Stimulated activated CD8-positive, alpha-beta memory T cell treated with anti-CD3 and anti-CD28 coated beads, Interleukin-7, amount 100 ng/mL, for 1 hour (primary cell): ENCODE results near the gene NAB2.
"Not testable (repeated sequence)": the region's sequence is repeated elsewhere in the genome, so short reads cannot be mapped to it uniquely, and the experiment has no call there.

Experiments used
- DNase-seq, 2 donors: peaks; one replicate each; pipeline ENCODE4 v3.0.0-alpha.2; 2020; ENCODE audit warnings: low read depth in 2 of 2

Gene NAB2

GRCh38 chr12:57069523-57069922 is 19.4 kb upstream of the NAB2 start:
- DNase-seq: no peak

GRCh38 chr12:57072661-57073060 is 16.3 kb upstream of the NAB2 start:
- no peak for DNase-seq

DNA sequence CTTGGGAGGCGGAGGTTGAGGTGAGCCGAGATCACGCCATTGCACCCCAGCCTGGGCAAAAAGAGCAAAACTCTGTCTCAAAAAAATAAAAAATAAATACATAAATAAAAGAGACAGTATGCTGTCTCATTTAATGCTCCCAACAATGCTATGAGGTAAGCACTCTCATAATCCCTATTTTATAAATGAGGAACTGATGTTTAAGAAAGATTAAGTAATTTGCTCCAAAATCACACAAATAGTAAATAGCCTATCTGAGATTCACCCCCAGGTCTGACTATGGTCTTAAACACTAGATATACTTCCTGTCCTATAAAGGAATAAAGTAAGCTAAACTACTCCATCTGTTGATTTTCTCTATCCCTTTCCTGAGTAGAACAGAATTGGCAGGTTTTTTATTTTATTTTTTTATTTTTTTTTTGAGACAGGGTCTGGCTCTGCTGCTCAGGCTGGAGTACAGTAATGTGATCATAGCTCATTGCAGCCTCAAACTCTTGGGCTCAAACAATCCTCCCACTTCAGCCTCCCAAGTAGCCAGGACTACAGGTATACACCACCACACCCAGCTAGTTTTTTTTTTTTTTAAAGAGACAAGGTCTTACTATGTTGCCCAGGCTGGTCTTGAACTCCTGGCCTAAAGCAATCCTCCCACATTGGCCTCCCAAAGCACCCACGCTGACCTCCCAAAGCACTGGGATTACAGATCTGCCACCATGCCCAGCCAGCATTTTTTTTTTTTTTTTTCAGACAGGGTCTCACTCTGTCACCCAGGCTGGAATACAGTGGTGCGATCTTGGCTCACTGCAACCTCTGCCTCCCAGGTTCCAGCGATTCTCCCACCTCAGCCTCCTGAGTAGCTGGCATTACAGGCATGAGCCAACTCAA is 15.1 kb upstream of the NAB2 start:
- not testable (repeated sequence) for DNase-seq

- peak; percentile 85 for DNase-seq
These were observed 10.2 kb upstream of the NAB2 start, which contains the start of gene NEMP1 for GRCh38 chr12:57078519-57079404. TSS of gene NEMP1 (minus strand) at chr12:57078791. CDS start at chr12:57078745, 46 bp downstream.

GRCh38 chr12:57079821-57080220 is 9.1 kb upstream of the NAB2 start:
- DNase-seq: no peak

GRCh38 chr12:57080855-57081254 is 8.1 kb upstream of the NAB2 start:
- no peak for DNase-seq

GRCh38 chr12:57085999-57086492 is 2.9 kb upstream of the NAB2 start:
- no peak for DNase-seq

GRCh38 chr12:57086493-57087009 is 2.4 kb upstream of the NAB2 start:
- no peak for DNase-seq

DNA sequence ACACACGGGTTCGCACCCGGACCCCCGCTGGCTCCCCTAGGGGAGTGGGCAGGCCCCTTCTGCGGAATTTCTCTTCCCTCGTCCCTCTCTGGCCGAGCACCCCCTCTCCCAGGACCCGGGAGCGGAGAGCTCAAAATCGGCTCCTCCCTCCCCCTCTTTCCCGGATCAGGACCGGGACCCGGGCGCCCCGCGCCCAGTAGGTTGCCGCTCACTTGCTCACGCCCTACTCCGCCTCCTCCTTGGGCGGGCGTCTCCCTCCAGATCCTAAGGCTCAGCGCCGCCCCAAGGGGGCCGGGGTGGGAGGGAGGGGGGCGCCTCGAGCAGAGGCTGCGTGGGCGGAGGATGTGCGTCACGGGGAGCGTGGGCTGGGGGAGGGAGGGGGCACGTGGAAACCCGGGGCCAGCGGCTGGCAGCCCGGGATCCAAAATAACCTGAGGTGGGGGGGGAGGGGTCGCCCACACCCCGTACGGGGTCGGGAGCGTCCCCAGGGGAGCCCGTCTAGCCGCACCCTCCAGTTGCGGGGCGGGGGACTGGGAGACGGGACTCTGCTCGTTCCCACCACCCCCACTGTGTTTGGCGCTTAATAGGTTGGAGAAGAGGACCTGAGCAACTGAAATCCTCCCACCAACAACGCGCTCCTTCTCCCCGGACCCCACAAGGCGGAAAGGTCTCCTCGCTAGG is 1.8 kb upstream of the NAB2 start:
- DNase-seq: peak; percentile 89 to 90

DNA sequence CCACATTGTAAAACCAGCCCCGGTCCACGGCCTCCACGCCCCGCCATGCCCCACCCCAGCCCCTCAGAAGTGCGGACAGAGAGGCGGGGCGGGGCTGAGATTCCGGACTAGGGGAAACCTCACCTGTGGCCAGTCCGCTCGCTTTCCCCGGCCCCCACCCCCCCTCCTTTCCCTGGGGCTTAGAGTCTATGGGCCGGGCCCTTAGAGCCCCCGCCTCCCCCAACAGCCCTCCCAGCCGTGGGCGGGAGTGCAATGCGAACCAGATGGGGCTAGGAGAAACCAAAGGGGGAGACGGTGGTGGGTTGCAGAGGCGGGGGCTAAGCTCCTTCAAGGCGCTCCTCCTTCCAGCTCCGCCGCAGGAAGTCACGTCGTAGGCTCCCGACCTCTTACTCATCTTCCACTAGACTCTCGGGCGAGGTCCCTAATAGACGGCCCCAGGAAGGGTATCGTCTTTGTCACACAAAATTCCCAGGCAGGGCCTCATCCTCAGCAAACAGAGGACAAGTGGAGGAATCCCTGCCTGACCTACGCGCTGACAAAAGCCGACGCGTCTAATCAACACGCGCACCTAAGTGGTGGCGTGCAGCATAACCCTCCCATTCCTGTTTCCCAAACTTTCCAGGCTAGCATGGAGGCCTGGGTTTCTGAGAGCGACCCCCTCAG is 1.1 kb upstream of the NAB2 start:
- DNase-seq: peak; percentile 50 to 59

DNA sequence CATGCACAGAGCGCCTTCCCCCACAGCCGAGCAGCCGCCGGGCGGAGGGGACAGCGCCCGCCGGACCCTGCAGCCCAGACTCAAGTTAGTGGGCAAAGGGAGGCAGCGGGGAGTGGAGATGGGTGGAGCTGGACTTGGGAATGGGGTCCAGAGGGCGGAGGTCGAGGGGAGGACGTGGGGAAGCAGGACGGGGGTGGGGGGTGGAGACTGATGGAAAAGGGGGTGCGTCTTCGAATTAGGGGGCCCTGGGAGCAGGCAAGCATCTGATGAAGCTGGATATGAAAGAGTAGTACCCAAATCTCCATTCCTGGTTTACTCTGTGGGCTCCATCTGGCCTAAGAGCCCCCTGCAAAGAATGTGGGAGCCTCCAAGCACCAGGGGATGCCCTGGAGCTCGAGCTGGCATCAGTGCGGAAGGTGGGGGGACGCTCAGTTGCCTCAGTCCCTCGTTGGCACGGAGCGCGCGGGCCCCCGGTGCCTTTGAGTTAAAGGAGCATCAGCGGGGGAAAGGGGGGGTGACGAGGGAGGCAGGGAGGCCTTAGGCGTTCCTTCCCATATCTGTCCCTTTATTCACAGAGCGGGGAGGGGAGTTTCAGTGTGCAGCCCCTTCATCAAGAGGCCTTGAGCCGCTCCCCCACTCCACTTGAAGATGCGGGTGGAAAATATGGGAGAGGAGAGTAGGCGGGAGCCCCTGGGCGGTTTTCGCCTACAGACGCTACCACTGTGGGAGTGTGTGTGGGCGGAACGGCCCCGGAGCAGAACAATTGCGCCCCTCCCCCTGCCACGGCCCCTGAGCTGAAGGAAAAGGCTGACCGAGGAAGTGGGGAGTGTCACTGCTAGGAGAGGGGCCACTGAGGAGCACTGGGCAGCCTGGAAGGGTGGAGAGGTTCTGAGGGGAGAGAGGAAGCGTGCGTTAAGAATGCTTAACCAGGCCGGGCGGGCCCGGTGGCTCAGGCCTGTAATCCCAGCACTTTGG is 644 bp downstream of the NAB2 start:
- peak in 1 of 2 donors; percentile 9 for DNase-seq

- DNase-seq: no peak
These were observed 1.6 kb downstream of the NAB2 start for GRCh38 chr12:57090490-57090889.

GRCh38 chr12:57090924-57091637 is 2.2 kb downstream of the NAB2 start:
- no peak for DNase-seq

DNA sequence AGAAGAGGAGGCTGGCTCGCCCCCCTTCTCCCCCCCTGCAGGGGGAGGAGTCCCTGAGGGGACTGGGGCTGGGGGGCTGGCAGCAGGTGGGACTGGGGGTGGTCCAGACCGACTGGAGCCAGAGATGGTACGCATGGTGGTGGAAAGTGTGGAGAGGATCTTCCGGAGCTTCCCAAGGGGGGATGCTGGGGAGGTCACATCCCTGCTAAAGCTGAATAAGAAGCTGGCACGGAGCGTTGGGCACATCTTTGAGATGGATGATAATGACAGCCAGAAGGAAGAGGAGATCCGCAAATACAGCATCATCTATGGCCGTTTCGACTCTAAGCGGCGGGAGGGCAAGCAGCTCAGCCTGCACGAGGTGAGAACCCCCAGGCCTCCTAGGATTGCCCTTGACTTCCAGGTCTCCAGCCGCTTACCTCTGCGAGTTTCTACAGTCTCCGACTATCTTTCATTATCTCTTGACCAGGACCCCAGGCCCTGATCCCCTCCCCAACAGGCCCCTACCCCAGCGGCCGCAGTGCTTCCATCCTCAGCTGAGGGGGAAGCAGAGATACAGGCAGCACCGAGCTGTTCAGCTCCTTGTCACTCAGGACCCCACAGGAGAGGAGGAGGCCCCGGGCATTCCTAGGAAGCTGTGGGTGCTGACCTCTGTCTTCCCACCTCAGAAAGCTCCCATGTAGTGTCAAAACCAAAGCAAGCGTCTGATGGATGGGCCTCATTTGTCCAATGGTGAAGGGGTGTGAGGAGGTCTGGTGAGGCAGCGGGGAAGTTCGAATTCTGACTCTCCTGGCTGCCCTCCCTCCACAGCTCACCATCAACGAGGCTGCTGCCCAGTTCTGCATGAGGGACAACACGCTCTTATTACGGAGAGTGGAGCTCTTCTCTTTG is 3.0 kb downstream of the NAB2 start:
- no peak for DNase-seq

- DNase-seq: no peak
These were observed 3.6 kb downstream of the NAB2 start for GRCh38 chr12:57092529-57092862.

- DNase-seq: no peak
These were observed 4.0 kb downstream of the NAB2 start for GRCh38 chr12:57092876-57093414.

GRCh38 chr12:57093415-57094207 is 4.7 kb downstream of the NAB2 start:
- DNase-seq: peak; percentile 37 to 46
